Epithelial cell of proximal tubule (primary cell): ENCODE results near the gene SPOCK3. TPM values are rescaled to one million over a fixed set of nuclear protein-coding genes. Genes with fewer than 3 reads are reported as not detected.

Source experiments
- DNase-seq: peaks from one replicate; pipeline ENCODE4 v3.0.0-alpha.2; 2011; ENCODE audit warnings: low read depth
- H3K4me3 ChIP-seq: 2 replicates; pipeline ENCODE4 v1.5.1; 2011; ENCODE audit warnings: low read depth, mild to moderate bottlenecking, low read length
- total RNA-seq: library from RNA; depleted of rRNA; stranded (reverse); fragments of >200 nt; gene quantifications from 2 replicates; pipeline ENCODE4 v1.2.3, GENCODE V29; 2015
- TF ChIP-seq, protein P1 (sequence below): conservative IDR thresholded peaks from 2 replicates; pipeline ENCODE4 v1.5.1; 2012; ENCODE audit warnings: low read depth, mild to moderate bottlenecking, low read length

The SPOCK3 gene
- total RNA-seq, 1 donor from 2014 or later, result 0.06 TPM

DNA sequence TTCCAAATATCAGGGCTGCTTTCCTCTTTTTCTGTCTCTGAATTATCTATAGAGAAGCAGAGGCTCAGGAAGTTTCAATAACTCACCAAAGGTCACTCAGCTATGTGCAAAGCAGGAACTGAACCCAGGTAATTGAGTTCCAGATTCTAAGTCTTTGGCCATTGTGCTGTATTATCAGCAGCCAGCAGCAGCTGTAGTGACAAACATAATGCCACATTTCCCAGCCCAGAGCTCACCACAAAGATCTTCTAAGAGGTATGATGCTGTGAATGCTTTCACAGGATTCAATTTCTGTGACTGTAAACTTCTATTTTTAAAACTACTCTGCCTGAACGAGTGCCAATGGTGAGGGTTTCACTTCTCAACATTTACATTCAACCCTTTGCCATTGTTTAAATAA lies 56.4 kb downstream of the SPOCK3 start:
- TF ChIP-seq, protein P1, sequence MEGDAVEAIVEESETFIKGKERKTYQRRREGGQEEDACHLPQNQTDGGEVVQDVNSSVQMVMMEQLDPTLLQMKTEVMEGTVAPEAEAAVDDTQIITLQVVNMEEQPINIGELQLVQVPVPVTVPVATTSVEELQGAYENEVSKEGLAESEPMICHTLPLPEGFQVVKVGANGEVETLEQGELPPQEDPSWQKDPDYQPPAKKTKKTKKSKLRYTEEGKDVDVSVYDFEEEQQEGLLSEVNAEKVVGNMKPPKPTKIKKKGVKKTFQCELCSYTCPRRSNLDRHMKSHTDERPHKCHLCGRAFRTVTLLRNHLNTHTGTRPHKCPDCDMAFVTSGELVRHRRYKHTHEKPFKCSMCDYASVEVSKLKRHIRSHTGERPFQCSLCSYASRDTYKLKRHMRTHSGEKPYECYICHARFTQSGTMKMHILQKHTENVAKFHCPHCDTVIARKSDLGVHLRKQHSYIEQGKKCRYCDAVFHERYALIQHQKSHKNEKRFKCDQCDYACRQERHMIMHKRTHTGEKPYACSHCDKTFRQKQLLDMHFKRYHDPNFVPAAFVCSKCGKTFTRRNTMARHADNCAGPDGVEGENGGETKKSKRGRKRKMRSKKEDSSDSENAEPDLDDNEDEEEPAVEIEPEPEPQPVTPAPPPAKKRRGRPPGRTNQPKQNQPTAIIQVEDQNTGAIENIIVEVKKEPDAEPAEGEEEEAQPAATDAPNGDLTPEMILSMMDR, result no peak
- DNase-seq, result no peak
- H3K4me3 ChIP-seq, result no peak overlapping the region

DNA sequence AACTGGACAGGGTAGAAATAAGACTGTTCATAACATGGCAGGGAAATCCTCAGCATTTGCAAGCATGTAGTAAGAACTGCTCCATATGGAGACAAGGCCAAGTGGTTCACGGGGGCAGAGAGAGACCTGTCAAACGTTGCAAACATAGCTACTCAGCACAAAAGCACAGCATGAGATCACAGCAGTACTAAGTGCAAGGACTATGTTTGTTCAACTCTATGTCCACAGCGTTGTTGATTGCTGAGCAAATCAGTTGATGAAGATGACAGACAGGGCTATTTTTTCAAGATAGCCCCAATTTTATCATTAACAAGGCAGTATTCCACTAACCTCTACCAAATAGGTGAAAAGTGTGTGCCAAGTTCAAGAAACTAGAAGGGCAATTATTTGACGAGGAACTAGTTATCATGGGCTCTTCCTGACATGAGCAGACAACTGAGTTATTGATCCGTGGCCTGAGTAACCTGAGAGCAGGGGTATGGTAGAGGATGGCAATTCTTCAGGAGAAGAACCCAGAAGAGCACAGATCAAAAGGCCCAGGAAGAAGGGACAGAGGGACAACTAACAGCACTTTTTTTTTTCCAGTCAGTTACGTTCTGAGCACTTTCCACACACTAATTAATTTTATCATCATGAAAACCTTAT lies 57.4 kb downstream of the SPOCK3 start:
- no peak for DNase-seq

DNA sequence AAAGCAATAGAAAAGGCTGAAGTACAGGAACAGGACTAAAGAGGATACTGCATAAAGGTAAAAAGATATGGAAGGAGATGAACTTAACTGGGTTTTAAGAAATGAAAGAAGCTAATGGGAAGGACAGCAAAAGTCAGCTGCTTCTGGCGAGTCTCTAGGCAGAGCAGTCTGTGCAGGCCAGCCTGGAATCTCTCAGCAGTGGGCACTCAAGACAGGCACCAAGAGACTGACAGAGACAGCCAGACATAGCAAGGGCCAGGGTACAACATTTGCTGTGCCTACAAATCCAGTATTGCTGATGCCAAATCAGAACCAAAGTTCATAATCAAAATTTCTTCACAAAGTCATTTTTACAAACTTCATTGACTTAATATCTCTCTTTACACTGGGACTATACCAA lies 62.4 kb downstream of the SPOCK3 start:
- TF ChIP-seq, protein P1, result no peak
- no peak overlapping the region for H3K4me3 ChIP-seq
- DNase-seq, result no peak

More for the DNA sequence above, 57.4 kb downstream of the SPOCK3 start:
- H3K4me3 ChIP-seq, result no peak overlapping the region
- TF ChIP-seq, protein P1, result no peak

DNA sequence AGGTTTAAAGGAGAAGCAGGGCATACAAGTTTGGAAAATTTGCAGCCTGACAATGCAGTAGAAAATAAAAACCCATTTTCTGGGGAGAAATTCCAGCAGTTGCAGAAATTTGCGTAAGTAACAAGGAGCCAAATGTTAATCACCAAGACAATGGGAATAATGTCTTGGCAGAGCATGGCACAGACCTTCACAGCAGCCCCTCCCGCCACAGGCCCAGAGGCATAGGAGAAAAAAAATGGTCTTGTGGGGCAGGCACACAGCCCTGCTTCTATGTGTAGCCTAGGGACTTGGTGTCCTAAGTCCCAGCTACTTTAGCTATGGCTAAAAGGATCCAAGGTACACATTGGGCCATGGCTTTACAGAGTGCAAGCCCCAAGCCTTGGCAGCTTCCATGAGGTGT lies 65.7 kb downstream of the SPOCK3 start:
- H3K4me3 ChIP-seq, result no peak overlapping the region
- TF ChIP-seq, protein P1, result no peak
- no peak for DNase-seq

DNA sequence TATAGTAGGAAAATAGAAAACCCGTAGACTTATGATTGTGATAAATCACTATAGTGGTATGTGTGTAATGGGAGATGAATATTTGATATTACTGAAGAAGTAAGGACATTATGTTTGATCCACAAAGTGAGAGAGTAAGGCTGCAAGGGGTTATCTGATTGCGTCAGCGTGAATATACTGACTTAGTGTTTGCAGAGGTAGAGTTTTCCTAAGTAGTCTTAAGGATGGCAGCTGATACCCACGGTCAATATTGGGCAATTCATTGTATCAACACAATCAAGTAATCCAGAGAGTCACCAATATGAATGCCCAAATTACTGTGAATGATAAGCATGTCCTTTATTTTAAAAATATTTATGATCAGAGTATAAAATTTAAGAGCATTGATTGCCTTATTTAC lies 83.7 kb downstream of the SPOCK3 start:
- TF ChIP-seq, protein P1, result no peak
- no peak for DNase-seq
- H3K4me3 ChIP-seq, result no peak overlapping the region

DNA sequence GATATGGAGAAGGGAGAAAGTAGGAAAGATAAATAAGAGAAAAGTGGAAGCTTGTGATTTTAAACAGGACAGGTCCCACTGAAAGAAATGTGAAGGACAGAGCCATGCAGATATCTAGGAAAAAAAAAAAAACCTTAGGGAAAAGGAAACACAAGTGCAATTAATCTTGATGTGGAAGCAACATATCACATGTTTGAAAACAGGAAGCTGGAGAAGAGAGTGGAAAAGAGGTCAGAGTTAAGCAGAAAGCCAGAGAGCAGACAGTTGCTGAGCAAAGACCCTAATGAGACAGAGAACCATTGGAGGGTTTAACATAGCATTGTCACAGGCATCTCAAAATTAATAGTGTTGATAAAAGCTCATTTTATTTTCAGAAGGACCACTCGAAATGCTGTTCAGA lies 89.7 kb downstream of the SPOCK3 start:
- H3K4me3 ChIP-seq, result no peak overlapping the region
- TF ChIP-seq, protein P1, result no peak
- no peak for DNase-seq

DNA sequence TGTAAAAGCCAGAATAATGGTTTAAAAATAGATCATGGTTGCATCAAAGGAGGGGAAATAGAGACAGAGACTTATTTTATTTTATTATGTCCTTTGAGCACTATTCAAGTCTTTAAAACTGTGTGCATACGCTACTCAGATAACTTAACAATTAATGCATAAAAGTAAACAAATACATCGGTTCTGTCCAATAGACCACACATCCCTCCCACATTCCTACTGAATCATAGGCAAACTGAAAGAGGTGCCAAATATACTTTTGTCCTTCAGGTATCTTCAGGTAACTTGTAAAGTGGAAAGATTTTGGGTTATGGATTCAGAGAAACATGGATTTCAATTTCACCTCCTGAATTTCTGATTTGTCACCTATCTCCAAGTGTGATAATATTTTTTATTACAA lies 91.3 kb downstream of the SPOCK3 start:
- no peak for DNase-seq
- H3K4me3 ChIP-seq, result no peak overlapping the region
- TF ChIP-seq, protein P1, result no peak
